ENCODE measurements around the gene C21orf91.

Gene C21orf91

DNA sequence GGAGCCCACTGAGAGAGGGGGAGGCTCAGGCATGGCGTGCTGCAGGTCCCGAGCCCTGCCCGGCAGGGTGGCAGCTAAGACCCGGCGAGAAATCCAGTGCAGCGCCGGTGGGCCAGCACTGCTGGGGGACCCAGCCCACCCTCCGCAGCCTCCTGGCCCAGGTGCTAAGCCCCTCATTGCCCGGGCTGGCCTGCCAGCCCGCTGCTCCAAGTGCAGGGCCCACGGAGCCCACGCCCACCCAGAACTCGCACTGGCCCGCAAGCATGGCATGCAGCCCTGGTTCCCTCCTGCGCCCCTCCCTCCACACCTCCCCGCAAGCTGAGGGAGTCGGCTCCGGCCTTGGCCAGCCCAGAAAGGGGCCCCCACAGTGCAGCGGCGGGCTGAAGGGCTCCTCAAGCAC lies 61.5 kb downstream of the C21orf91 start:
- no peak overlapping the region for H3K4me3 ChIP-seq (ENCODE audit: low read depth, low read length)
- DNase-seq (ENCODE audit: low read depth) = no peak
- TF ChIP-seq, protein P1, sequence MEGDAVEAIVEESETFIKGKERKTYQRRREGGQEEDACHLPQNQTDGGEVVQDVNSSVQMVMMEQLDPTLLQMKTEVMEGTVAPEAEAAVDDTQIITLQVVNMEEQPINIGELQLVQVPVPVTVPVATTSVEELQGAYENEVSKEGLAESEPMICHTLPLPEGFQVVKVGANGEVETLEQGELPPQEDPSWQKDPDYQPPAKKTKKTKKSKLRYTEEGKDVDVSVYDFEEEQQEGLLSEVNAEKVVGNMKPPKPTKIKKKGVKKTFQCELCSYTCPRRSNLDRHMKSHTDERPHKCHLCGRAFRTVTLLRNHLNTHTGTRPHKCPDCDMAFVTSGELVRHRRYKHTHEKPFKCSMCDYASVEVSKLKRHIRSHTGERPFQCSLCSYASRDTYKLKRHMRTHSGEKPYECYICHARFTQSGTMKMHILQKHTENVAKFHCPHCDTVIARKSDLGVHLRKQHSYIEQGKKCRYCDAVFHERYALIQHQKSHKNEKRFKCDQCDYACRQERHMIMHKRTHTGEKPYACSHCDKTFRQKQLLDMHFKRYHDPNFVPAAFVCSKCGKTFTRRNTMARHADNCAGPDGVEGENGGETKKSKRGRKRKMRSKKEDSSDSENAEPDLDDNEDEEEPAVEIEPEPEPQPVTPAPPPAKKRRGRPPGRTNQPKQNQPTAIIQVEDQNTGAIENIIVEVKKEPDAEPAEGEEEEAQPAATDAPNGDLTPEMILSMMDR (IDR thresholded peaks at IDR 0.05; ENCODE audit: low read depth, low read length, missing control alignments) = no peak

DNA sequence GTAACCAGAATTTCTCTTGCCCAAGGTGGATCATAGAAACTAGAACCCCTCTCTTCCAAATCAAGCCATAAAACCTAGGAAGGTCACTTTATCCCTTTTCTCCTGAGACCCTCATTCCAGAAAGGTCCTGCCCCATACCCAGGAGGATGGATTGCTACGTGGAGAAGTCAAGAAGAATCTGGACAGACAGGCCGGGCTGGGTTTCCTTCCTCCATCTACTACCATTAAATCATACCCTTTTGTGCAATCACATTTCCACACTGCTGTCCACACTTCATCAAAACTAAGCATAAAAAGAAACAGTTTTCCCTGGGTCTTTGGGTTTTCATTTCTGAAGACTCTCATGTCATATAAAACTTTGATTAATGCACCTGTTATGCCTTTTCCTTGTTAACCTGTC lies 65.4 kb downstream of the C21orf91 start:
- no peak for DNase-seq (ENCODE audit: low read depth)

DNA sequence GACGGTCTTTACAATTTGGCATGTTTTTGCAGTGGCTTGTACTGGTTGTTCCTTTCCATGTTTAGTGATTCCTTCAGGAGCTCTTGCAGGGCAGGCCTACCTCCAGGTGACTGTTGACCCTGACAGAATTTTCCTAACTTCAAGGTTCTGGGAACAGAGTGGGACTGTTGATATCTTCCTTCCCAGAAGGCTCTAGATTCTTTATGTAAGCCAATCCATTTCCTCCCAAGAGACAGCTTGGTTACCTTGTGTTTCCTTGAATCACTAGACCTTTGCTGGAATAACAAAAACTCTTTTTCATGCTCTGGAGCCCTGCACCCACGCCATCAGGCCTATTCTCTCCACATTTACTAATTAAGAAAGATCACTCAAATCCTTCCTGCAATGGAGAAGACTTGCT lies 67.0 kb downstream of the C21orf91 start:
- no peak for DNase-seq (ENCODE audit: low read depth)
- TF ChIP-seq, protein P1 (IDR thresholded peaks at IDR 0.05; ENCODE audit: low read depth, low read length, missing control alignments) = no peak
- H3K4me3 ChIP-seq (ENCODE audit: low read depth, low read length) = no peak overlapping the region

More for the DNA sequence above, 65.4 kb downstream of the C21orf91 start:
- no peak overlapping the region for H3K4me3 ChIP-seq (ENCODE audit: low read depth, low read length)
- TF ChIP-seq, protein P1 (IDR thresholded peaks at IDR 0.05; ENCODE audit: low read depth, low read length, missing control alignments) = no peak

GRCh38 chr21:17746920-17747319 lies 72.2 kb downstream of the C21orf91 start:
- no peak overlapping the region for H3K4me3 ChIP-seq (ENCODE audit: low read depth, low read length)
- no peak for DNase-seq (ENCODE audit: low read depth)
- TF ChIP-seq, protein P1 (IDR thresholded peaks at IDR 0.05; ENCODE audit: low read depth, low read length, missing control alignments) = no peak

DNA sequence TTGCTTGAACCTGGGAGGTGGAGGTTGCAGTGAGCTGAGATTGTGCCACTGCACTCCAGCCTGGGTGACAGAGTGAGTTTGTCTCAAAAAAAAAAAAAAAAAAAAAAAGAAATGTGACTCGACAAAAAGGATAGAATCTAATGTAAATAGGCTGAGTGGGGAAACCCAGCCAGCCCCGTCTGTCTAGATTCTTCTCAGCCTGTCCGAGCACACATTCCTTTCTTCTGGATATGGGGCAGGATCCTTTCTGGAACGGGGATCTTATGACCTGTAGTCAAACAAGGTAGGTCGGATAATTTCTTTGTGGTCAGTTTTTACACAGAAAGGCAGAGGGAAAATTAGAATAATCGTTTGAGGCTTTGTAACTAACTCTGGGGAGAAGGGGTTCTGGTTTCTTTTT lies 74.1 kb downstream of the C21orf91 start:
- no peak for DNase-seq (ENCODE audit: low read depth)
- TF ChIP-seq, protein P1 (IDR thresholded peaks at IDR 0.05; ENCODE audit: low read depth, low read length, missing control alignments) = no peak

GRCh38 chr21:17742940-17743592 lies 76.1 kb downstream of the C21orf91 start:
- H3K4me3 ChIP-seq (ENCODE audit: low read depth, low read length) = no peak overlapping the region
- no peak for DNase-seq (ENCODE audit: low read depth)
- TF ChIP-seq, protein P1 (IDR thresholded peaks at IDR 0.05; ENCODE audit: low read depth, low read length, missing control alignments) = no peak

More for the DNA sequence above, 74.1 kb downstream of the C21orf91 start:
- H3K4me3 ChIP-seq (ENCODE audit: low read depth, low read length) = no peak overlapping the region

DNA sequence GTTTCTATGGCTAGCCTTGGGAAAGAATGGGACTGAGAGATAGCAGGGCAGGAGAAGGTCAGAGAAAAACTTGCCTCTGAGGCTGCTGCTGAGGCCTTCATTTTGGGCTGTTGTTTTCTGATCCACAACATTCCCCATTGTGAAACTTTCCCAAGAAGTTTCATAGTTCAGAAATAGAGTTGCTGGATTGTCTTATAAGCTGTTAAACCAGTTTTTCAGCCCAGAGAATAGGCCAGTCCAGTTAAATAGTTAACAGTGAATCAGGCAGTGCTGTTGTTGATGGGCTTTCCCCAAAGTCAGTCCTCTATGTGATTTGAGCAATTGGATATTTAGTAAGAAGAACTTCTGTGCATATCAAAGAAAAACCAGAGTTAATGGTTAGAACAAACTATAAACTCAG lies 77.0 kb downstream of the C21orf91 start:
- DNase-seq (ENCODE audit: low read depth) = no peak
- TF ChIP-seq, protein P1 (IDR thresholded peaks at IDR 0.05; ENCODE audit: low read depth, low read length, missing control alignments) = no peak

More for the DNA sequence above, 77.0 kb downstream of the C21orf91 start:
- H3K4me3 ChIP-seq (ENCODE audit: low read depth, low read length) = no peak overlapping the region
